Measurements from ENCODE around the gene SEC16A.

The SEC16A gene

DNA sequence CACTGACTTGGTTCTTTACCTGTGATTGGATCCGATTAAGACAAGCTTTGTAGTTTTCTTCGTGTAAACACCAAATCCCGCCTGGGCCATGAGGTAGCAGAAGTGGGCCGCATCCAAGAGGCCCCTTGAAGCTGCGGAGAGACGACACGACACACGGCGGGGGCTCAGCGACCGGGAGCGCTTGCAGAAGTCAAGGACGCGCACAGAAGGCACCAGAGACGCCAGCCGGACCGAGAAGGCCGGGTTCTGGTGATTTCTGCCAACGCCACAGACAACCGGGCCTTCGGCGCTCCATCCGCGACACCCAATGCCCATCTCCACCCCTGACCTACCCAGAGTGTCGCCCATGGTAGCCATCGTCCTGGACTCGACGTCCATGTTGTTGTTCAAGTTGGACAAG, 23.4 kb downstream of the SEC16A start:
- H3K4me3 ChIP-seq = no peak overlapping the region
- H3K27ac ChIP-seq = no peak overlapping the region
- no peak overlapping the region for H3K9ac ChIP-seq (ENCODE audit: insufficient read length)
- H3K9me3 ChIP-seq (ENCODE audit: low read depth, low read length) = no peaks in the 10 kb centered on the region
- DNase-seq (ENCODE audit: low read depth, low spot score) = no peak
- peaks cover 86% of the 10 kb centered on the region for H3K36me3 ChIP-seq (ENCODE audit: insufficient read depth, low read length)
- TF ChIP-seq POLR2AphosphoS5 (IDR thresholded peaks at IDR 0.05; ENCODE audit: borderline replicate concordance, low read depth, low read length) (no peak), FOXP2 (optimal IDR thresholded peaks at IDR 0.05; ENCODE audit: control extremely low read depth, extremely low read length, insufficient read depth) (no peak), EZH2 (IDR thresholded peaks at IDR 0.05) (no peak)

DNA sequence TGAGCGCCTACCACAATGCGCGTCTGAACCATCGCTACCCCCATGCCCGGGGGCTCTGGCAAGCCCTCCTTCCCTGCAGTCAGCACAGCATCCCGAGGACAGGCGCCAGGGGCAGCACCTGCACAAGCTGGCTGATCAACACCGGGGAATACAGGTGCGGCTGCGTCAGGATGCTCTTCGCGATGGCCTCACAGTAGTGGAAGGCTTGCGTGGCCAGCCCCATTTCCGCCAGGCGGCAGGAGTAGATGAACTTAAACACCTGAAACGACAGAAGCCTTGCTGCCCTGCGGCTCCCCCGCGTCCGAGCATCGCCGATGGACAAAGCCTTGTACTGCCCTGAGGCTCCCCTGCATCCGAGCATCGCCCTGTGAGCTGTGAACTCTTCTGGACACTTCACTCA, 25.5 kb downstream of the SEC16A start:
- TF ChIP-seq EZH2 (IDR thresholded peaks at IDR 0.05) (no peak), FOXP2 (optimal IDR thresholded peaks at IDR 0.05; ENCODE audit: control extremely low read depth, extremely low read length, insufficient read depth) (no peak), POLR2AphosphoS5 (IDR thresholded peaks at IDR 0.05; ENCODE audit: borderline replicate concordance, low read depth, low read length) (no peak)
- no peak for DNase-seq (ENCODE audit: low read depth, low spot score)

DNA sequence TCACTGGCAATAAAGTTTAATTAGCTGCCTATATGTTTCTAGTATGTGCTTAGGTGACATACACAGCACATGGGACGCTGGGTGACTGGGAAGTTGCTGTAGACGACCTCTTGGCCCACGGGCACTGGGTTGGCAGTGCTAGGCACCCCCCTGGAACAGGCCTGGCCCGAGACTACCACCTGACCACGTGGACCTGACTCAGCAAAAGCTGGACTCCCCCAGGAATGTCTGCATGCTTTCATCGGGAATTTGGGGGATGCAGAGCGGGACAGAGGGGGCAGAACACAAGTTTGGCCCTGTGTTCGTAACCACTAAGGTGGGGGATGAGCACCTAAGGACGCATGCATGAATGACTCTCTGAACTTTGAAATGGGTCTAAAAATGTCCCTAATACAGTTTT, 26.6 kb downstream of the SEC16A start:
- H3K27ac ChIP-seq = no peak overlapping the region
- H3K9me3 ChIP-seq (ENCODE audit: low read depth, low read length) = no peaks in the 10 kb centered on the region
- no peak overlapping the region for H3K9ac ChIP-seq (ENCODE audit: insufficient read length)
- peaks cover 80% of the 10 kb centered on the region for H3K36me3 ChIP-seq (ENCODE audit: insufficient read depth, low read length)
- H3K4me3 ChIP-seq = no peak overlapping the region
- no peak for DNase-seq (ENCODE audit: low read depth, low spot score)
- no peak for TF ChIP-seq FOXP2 (optimal IDR thresholded peaks at IDR 0.05; ENCODE audit: control extremely low read depth, extremely low read length, insufficient read depth)
- TF ChIP-seq POLR2AphosphoS5 (IDR thresholded peaks at IDR 0.05; ENCODE audit: borderline replicate concordance, low read depth, low read length) = no peak
- TF ChIP-seq EZH2 (IDR thresholded peaks at IDR 0.05) = no peak

More for the DNA sequence above, 25.5 kb downstream of the SEC16A start:
- Histone ChIP-seq H3K36me3 (ENCODE audit: insufficient read depth, low read length) (peaks cover 78% of the 10 kb centered on the region), H3K4me3 (no peak overlapping the region), H3K9me3 (ENCODE audit: low read depth, low read length) (no peaks in the 10 kb centered on the region), H3K27ac (no peak overlapping the region), H3K9ac (ENCODE audit: insufficient read length) (no peak overlapping the region)

DNA sequence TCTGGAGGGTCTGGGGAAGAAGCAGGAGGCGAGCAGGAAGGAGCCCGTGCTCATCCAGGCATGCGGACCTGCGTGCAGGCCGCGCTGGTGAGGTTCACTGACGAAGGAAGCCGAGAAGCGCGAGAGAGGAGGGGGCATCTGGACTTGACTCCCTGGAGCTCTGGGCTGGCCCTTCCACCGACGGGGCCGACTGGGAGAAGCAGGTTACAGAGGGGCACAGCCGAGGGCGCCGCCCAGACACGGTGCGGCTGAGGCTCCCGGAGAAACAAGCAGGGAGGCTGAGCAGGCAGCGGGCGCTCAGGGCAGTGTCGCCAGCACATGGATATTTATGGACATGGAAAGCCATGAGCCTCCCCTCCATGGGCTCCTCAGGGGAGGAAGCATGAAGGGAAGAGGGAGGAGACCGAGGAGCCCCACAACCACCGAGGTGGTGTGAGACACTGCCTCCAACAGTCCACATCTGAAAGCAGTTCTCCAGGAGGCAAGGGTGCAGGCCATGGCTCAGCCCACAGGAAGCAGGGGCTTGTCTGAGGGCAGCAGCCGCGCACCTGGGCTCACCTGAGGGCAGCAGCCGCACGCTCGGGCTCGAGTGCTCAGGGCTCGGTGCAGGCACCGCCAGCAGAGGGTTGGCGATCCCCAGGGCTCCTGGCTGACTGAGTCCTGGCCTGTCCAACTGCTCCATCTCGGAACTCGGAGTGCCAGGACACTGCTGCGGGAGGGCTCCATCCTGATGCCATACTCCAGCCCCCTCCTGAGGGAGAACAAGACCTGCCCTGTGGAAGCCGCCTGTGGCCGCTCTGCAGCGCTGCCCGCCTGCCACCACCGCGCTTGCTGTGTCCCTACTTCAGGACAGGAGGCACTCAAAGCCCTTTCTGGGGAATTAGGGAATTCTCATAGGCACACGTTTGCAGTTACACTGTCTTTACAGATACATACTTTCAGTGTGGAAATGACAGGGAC, 27.5 kb downstream of the SEC16A start:
- Histone ChIP-seq H3K4me3 (no peak overlapping the region), H3K36me3 (ENCODE audit: insufficient read depth, low read length) (peaks cover 81% of the 10 kb centered on the region), H3K9ac (ENCODE audit: insufficient read length) (no peak overlapping the region), H3K27ac (no peak overlapping the region), H3K9me3 (ENCODE audit: low read depth, low read length) (no peaks in the 10 kb centered on the region)
- TF ChIP-seq FOXP2 (optimal IDR thresholded peaks at IDR 0.05; ENCODE audit: control extremely low read depth, extremely low read length, insufficient read depth) = no peak
- TF ChIP-seq EZH2 (IDR thresholded peaks at IDR 0.05) = no peak
- TF ChIP-seq POLR2AphosphoS5 (IDR thresholded peaks at IDR 0.05; ENCODE audit: borderline replicate concordance, low read depth, low read length) = no peak
- DNase-seq (ENCODE audit: low read depth, low spot score) = no peak

DNA sequence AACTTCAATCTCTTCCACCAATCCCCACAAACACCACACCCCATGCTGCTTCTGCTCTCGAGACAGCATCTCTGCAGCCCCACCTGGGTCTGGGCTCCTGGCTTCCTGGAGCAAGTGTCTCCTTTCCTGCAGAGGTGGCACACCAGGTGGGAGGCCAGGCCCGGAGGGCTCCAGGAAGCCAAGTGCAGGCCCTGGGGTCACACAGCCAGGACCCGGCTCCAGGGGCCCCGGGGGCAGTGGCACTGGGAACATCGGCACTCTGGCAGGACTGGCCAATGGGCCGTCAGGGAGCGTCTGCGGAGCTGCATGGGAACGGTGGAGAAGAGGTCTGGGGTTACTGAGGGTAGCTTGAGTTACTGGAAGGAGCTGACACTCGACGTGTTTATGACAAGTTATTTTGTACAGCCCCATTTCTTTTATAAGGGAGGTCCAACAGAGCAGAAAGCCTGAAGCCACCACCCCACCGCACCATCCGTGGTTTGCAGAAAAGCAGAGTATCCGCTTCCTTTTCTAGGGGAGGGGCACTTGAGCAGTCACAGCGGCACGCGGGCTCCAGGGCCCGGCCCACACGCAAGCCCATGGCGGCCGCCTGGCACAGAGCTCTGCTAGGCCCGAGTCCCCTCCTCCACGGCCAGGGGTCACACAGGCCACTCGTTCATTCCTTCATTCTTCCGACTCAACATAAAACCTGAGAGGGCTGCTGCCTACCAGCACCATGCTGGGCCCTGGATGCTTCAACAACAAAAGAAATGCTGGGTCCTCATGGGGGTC, 28.6 kb downstream of the SEC16A start:
- peaks cover 82% of the 10 kb centered on the region for H3K36me3 ChIP-seq (ENCODE audit: insufficient read depth, low read length)
- DNase-seq (ENCODE audit: low read depth, low spot score) = no peak
- H3K4me3 ChIP-seq = no peak overlapping the region
- no peak overlapping the region for H3K27ac ChIP-seq
- H3K9me3 ChIP-seq (ENCODE audit: low read depth, low read length) = no peaks in the 10 kb centered on the region
- no peak overlapping the region for H3K9ac ChIP-seq (ENCODE audit: insufficient read length)
- TF ChIP-seq POLR2AphosphoS5 (IDR thresholded peaks at IDR 0.05; ENCODE audit: borderline replicate concordance, low read depth, low read length) = no peak
- no peak for TF ChIP-seq EZH2 (IDR thresholded peaks at IDR 0.05)
- no peak for TF ChIP-seq FOXP2 (optimal IDR thresholded peaks at IDR 0.05; ENCODE audit: control extremely low read depth, extremely low read length, insufficient read depth)

DNA sequence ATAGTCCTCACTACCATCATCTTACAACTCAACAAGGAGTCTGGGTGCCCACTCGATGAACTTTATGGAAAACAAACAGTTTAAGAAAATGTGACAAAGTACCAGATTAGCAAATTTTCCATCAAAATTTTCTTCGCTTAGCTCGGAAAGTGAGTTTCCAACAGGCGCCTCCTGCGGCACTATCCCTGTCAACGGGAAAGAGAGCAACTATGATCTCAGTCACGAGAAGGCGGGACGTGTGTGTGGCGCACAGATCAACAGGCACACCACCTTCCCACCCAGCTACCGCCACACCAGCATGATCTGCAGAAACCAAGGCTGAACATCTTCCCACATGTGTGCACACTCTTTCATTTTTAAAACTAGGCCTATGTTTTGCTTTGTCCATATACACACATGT, 29.5 kb downstream of the SEC16A start:
- H3K4me3 ChIP-seq = no peak overlapping the region
- H3K9me3 ChIP-seq (ENCODE audit: low read depth, low read length) = no peaks in the 10 kb centered on the region
- peaks cover 81% of the 10 kb centered on the region for H3K36me3 ChIP-seq (ENCODE audit: insufficient read depth, low read length)
- H3K27ac ChIP-seq = no peak overlapping the region
- no peak for DNase-seq (ENCODE audit: low read depth, low spot score)
- H3K9ac ChIP-seq (ENCODE audit: insufficient read length) = no peak overlapping the region
- no peak for TF ChIP-seq POLR2AphosphoS5 (IDR thresholded peaks at IDR 0.05; ENCODE audit: borderline replicate concordance, low read depth, low read length)
- TF ChIP-seq EZH2 (IDR thresholded peaks at IDR 0.05) = no peak
- TF ChIP-seq FOXP2 (optimal IDR thresholded peaks at IDR 0.05; ENCODE audit: control extremely low read depth, extremely low read length, insufficient read depth) = no peak

DNA sequence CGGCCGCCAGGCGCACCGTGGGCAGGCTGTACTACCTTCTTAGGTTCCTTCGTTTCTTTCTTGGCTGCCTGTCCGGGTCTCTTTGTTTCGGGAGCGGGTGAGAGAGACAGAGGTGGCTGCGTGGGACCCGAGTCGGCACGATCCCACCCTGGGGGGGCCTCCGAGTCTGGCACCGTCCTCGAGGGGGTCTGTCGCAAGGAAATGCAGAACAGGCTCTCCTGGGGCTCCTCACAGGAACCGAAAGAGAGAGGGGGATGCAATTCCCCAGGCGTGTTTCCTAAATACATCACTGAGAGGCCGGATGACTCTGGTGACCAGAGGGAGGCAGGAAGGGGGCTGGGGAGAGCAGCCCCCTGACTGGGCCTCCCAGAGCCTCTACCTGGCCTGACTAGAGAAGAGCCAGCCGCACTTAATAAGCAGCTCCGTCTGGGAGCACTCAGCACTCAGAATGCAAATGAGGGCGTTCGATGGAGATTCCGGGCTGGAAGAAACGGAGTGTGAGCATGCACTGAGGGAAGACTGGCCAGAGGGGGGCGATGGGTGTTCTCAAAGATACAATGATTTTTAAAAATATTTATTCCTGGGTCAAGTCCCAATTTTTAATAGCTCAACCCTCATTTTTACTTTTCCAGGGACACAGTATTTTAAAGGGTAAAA, 31.5 kb downstream of the SEC16A start:
- H3K9me3 ChIP-seq (ENCODE audit: low read depth, low read length) = no peaks in the 10 kb centered on the region
- peaks cover 83% of the 10 kb centered on the region for H3K36me3 ChIP-seq (ENCODE audit: insufficient read depth, low read length)
- H3K27ac ChIP-seq = no peak overlapping the region
- DNase-seq (ENCODE audit: low read depth, low spot score) = no peak
- no peak overlapping the region for H3K9ac ChIP-seq (ENCODE audit: insufficient read length)
- H3K4me3 ChIP-seq = no peak overlapping the region
- TF ChIP-seq POLR2AphosphoS5 (IDR thresholded peaks at IDR 0.05; ENCODE audit: borderline replicate concordance, low read depth, low read length) (no peak), EZH2 (IDR thresholded peaks at IDR 0.05) (no peak), FOXP2 (optimal IDR thresholded peaks at IDR 0.05; ENCODE audit: control extremely low read depth, extremely low read length, insufficient read depth) (no peak)

DNA sequence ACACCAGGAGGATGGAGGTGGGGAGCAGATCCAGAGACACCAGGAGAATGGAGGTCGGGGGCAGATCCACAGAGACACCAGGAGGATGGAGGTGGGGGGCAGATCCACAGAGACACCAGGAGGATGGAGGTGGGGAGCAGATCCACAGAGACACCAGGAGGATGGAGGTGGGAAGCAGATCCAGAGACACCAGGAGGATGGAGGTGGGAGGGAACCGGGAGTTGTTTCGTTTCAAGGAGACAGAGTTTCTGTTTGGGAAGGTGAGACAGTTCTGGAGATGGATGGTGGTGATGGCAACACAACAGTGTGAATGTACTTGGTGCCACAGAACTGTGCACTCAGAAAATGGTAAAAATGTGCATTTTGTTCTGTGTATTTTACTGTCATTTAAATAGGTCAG, 34.2 kb downstream of the SEC16A start:
- H3K27ac ChIP-seq = no peak overlapping the region
- peaks cover 67% of the 10 kb centered on the region for H3K36me3 ChIP-seq (ENCODE audit: insufficient read depth, low read length)

More for the DNA sequence above, 34.2 kb downstream of the SEC16A start:
- no peak overlapping the region for H3K9ac ChIP-seq (ENCODE audit: insufficient read length)
- TF ChIP-seq EZH2 (IDR thresholded peaks at IDR 0.05) (no peak), FOXP2 (optimal IDR thresholded peaks at IDR 0.05; ENCODE audit: control extremely low read depth, extremely low read length, insufficient read depth) (no peak), POLR2AphosphoS5 (IDR thresholded peaks at IDR 0.05; ENCODE audit: borderline replicate concordance, low read depth, low read length) (no peak)
- H3K9me3 ChIP-seq (ENCODE audit: low read depth, low read length) = no peaks in the 10 kb centered on the region
- no peak overlapping the region for H3K4me3 ChIP-seq
- no peak for DNase-seq (ENCODE audit: low read depth, low spot score)

Data from SK-N-MC (cell line).